Body of pancreas (tissue), 4 donors: ENCODE data around the gene NKD1.

Source experiments
- CTCF ChIP-seq, 7 experiments: fragments of 450-650 bp in 4 of 7; fragments of 200-600 bp in 3 of 7; sonication (generic) in 3 of 7; IDR thresholded peaks; one replicate each; pipeline ENCODE4 v1.5.1; 2016 to 2019; ENCODE audit warnings: antibody characterized with exemption in 7 of 7
- POLR2A ChIP-seq, 3 donors: fragments of 450-650 bp; IDR thresholded peaks; one replicate each; pipeline ENCODE4 v1.6.1; 2016; ENCODE audit warnings: antibody characterized with exemption in 3 of 3, mild to moderate bottlenecking in 2 of 3

DNA sequence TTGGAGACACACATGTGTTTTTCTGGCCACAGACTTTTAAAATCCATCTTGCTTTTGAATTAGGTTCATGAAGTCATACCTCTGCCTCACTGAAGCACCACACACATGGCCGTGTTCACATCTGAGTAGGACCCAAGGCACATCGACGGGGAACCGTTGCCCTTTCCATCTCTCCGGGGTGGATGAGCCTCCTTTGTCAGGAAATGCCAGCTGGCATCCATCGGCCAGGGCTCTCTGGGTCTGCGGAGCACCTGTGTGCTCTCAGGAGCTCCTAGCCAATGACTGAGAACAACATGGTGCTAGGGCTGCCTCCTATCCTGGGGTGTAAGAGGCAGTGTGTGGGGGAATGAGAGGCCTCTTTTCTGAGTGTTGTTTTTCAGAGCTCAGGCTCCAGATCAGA is 24.5 kb upstream of the NKD1 start:
- TF ChIP-seq CTCF (IDR thresholded peaks at IDR 0.05) = no peak
- TF ChIP-seq POLR2A (IDR thresholded peaks at IDR 0.05) = no peak
